HepG2 (cell line): ENCODE data around the gene GRB7. TPM values are rescaled to one million over a fixed set of nuclear protein-coding genes. Genes with fewer than 3 reads are reported as not detected.

Source experiments
- ESRRA ChIP-seq: sonication (generic); formaldehyde crosslinking; IDR thresholded peaks from 2 replicates; pipeline ENCODE4 v1.5.1; 2020; ENCODE audit warnings: mild to moderate bottlenecking, low read depth, missing genetic modification reagents
- FOXA1 ChIP-seq, 2 experiments: fragments of 450-650 bp in 1 of 2; sonication (generic) in 1 of 2; formaldehyde crosslinking in 1 of 2; IDR thresholded peaks; 2 replicates each; pipeline versions ENCODE4 v1.4.0 to v1.6.1; 2016 to 2020; ENCODE audit warnings: missing genetic modification reagents in 1 of 2
- GABPB1 ChIP-seq: IDR thresholded peaks from 2 replicates; pipeline ENCODE4 v1.6.1; 2016; ENCODE audit warnings: mild to moderate bottlenecking, missing genetic modification reagents, moderate library complexity, missing compliant biosample characterization
- ISX ChIP-seq: sonication (generic); formaldehyde crosslinking; conservative IDR thresholded peaks from 2 replicates; pipeline ENCODE4 v1.5.0; 2020; ENCODE audit warnings: missing genetic modification reagents
- KAT7 ChIP-seq: IDR thresholded peaks from 2 replicates; pipeline ENCODE4 v1.6.1; 2018; ENCODE audit warnings: borderline replicate concordance, missing compliant biosample characterization
- KDM3A ChIP-seq: IDR thresholded peaks from 2 replicates; pipeline ENCODE4 v1.6.1; 2018; ENCODE audit warnings: low read depth, missing compliant biosample characterization
- MXD3 ChIP-seq: IDR thresholded peaks from 2 replicates; pipeline ENCODE4 v1.6.1; 2016; ENCODE audit warnings: mild to moderate bottlenecking, missing biosample characterization, missing genetic modification reagents
- NCOA2 ChIP-seq: sonication (generic); formaldehyde crosslinking; IDR thresholded peaks from 2 replicates; pipeline ENCODE4 v1.8.0; 2022; ENCODE audit warnings: inconsistent platforms
- NR2F2 ChIP-seq: IDR thresholded peaks from 2 replicates; pipeline ENCODE4 v1.6.1; 2012; ENCODE audit warnings: low read depth, inconsistent platforms, borderline replicate concordance
- RBM39 ChIP-seq: fragments of 200-400 bp; formaldehyde crosslinking; IDR thresholded peaks from one replicate; pipeline ENCODE4 v1.6.1; 2018; ENCODE audit warnings: antibody characterized with exemption, mild to moderate bottlenecking, low read depth, low read length; ENCODE audit not compliant: poor library complexity, severe bottlenecking
- ZNF329 ChIP-seq: sonication (generic); formaldehyde crosslinking; IDR thresholded peaks from 2 replicates; pipeline ENCODE4 v1.9.0; 2021; ENCODE audit warnings: low read depth, mild to moderate bottlenecking, missing genetic modification reagents
- ZNF333 ChIP-seq: sonication (generic); formaldehyde crosslinking; IDR thresholded peaks from 2 replicates; pipeline ENCODE4 v1.4.0; 2020; ENCODE audit warnings: mild to moderate bottlenecking, missing genetic modification reagents, borderline replicate concordance
- ZNF407 ChIP-seq: sonication (generic); formaldehyde crosslinking; IDR thresholded peaks from one replicate; pipeline ENCODE4 v1.5.1; 2020; ENCODE audit warnings: mild to moderate bottlenecking, missing genetic modification reagents; ENCODE audit errors: not compliant biosample characterization
- ZNF512B ChIP-seq: sonication (generic); formaldehyde crosslinking; IDR thresholded peaks from 2 replicates; pipeline ENCODE4 v1.5.1; 2020; ENCODE audit warnings: missing genetic modification reagents, mild to moderate bottlenecking, borderline replicate concordance
- ZNF543 ChIP-seq: sonication (generic); formaldehyde crosslinking; IDR thresholded peaks from 2 replicates; pipeline ENCODE4 v1.4.0; 2020; ENCODE audit warnings: mild to moderate bottlenecking, missing genetic modification reagents
- ZNF572 ChIP-seq: sonication (generic); formaldehyde crosslinking; IDR thresholded peaks from 2 replicates; pipeline ENCODE4 v1.5.1; 2020; ENCODE audit warnings: mild to moderate bottlenecking, missing genetic modification reagents
- ZNF589 ChIP-seq: sonication (generic); formaldehyde crosslinking; conservative IDR thresholded peaks from 2 replicates; pipeline ENCODE4 v1.8.0; 2022; ENCODE audit warnings: mild to moderate bottlenecking, moderate library complexity, missing genetic modification reagents
- polyA plus RNA-seq, 8 experiments: library from polyadenylated mRNA; depleted of rRNA in 3 of 8; stranded (reverse) in 7 of 8; unstranded in 1 of 8; fragments of >200 nt; fragmentation: Illumina TruSeq in 4 of 8; extraction: Trizol in 4 of 8; gene quantifications; 2 replicates each; pipeline versions ENCODE4 v1.2.1 to v1.2.3, GENCODE V29; 2011 to 2016; ENCODE audit warnings: low read depth in 4 of 8, missing spikeins in 1 of 8, mixed read lengths in 1 of 8; ENCODE audit not compliant: insufficient read depth in 1 of 8
- total RNA-seq, 5 experiments: library from RNA; depleted of rRNA; stranded (reverse); fragments of >200 nt; fragmentation: Illumina TruSeq; extraction: Trizol; gene quantifications; 2 replicates each; pipeline ENCODE4 v1.2.3, GENCODE V29; 2016; ENCODE audit warnings: low read depth in 1 of 5

GRB7 gene
- total and polyA plus RNA-seq, 2 of the 13 experiments (the other 11 are each of a cell fraction or from before 2014, with no cell fraction given): 60.2 to 77.7 TPM

- TF ChIP-seq ZNF407 (CRISPR knock-in tag) (peak; percentile 62), ZNF333 (CRISPR knock-in tag) (no peak), MXD3 (CRISPR knock-in tag) (no peak; the same call in 1 of the 2 replicates), GABPB1 (peak; percentile 60; the same call in 1 of the 2 replicates), NCOA2 (0 out of 2 replicates have a peak, but pooled peaks have one; percentile 15), KAT7 (CRISPR knock-in tag) (no peak), ZNF512B (no peak), NR2F2 (no peak; the same call in 1 of the 2 replicates), ZNF572 (CRISPR knock-in tag) (no peak; the same call in 1 of the 2 replicates), KDM3A (no peak), ISX (CRISPR knock-in tag) (0 out of 2 replicates have a peak, but pooled peaks have one; percentile 30), ZNF589 (CRISPR knock-in tag) (no peak), ZNF543 (CRISPR knock-in tag) (peak; percentile 62; the same call in 1 of the 2 replicates), ESRRA (CRISPR knock-in tag) (no peak; the same call in 1 of the 2 replicates), ZNF329 (CRISPR knock-in tag) (no peak; the same call in 1 of the 2 replicates), RBM39 (no peak), FOXA1 (IDR thresholded peaks at IDR 0.05) (no peak), FOXA1 (CRISPR knock-in tag; IDR thresholded peaks at IDR 0.05) (no peak)
Measured at GRCh38 chr17:39737760-39738567, at the start of gene GRB7 (continued).
